GM19193 (cell line): ENCODE data around the gene PLEKHA1.

Experiments used
- POLR2A ChIP-seq: IDR thresholded peaks from 4 replicates; pipeline ENCODE4 v1.6.1; 2011; ENCODE audit not compliant: insufficient read depth, insufficient read length; ENCODE audit errors: extremely low read depth

PLEKHA1 gene

DNA sequence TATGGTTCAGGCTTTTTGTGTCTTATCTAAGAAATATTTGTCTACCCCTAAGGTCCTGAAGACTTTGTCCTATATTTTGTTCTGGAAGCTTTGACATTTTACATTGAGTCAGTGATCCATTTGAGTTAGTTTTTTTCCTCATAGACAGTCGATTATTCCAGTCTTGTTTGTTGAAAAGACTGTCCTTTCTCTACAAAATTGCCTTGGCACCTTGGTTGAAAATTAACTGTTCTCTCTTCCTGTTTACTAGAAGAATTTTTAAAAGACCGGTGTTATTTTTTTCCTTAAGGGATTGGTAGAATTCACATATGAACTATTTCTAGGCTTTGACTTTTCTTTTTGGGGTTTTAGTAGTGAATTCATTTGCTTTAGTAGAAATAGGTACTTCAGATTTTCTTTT lies 12.0 kb downstream of the PLEKHA1 start:
- no peak for TF ChIP-seq POLR2A

DNA sequence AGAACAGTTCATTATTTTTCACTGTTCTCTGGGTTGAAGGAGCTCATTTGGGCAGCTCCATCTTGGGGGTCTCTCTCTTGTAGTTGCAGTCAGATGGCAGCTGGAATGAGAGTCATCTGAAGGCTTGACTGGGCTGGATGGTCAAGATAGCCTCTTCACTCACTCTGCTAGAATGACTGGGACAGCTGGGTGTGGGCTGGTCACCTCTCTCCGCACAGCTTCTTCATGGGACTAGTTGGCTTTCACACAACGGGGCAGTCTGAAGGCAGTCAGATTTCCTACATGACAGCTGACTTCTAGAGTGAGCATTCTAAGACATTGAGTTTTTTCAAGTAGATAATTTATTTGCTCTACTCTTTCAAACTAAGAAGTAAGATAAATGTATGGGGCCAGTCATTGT lies 13.1 kb downstream of the PLEKHA1 start:
- no peak for TF ChIP-seq POLR2A

DNA sequence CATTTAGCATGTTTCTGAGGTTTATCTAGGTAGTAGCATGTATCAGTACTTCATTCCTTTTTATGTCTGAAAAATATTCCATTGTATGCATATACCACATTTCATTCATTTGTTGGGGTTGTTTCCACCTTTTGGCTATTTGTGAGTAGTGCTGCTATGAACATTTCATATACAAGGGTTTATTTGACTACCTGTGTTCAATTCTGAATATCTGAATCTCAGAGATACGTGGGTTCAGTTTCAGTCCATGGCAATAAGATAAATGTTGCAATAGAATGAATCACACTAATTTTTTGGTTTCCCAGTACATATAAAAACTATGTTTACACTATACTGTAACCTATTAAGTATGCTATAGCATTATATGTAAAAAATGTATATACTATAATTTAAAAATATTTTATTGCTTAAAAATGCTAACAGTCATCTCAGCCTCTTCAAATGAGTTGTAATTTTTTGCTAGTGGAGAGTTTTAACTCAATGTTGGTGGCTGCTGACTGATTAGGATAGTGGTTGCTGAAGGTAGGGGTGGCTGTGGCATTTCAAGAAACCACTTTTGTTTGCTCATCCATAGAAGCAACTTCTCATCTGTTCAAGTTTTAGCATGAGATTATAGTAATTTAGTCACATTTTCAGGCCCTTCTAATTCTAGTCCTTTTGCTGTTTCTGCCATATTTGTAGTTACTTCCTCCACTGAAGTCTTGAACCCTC lies 13.9 kb downstream of the PLEKHA1 start:
- TF ChIP-seq POLR2A = no peak

DNA sequence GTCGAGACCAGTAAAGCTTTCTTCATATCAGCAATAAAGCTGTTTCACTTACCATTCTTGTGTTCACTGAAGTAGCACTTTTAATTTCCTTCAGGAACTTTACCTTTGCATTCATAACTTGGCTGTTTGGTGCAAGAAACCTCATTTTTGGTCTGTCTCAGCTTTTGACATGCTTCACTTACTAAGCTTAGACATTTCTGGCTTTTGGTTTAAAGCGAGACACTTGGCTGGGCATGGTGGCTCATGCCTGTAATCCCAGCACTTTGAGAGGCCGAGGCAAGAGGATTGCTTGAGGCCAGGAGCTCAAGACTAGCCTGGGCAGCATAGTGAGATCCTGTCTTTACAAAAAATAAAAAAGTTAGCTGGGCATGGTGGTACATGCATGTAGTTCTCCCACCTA lies 15.8 kb downstream of the PLEKHA1 start:
- no peak for TF ChIP-seq POLR2A

DNA sequence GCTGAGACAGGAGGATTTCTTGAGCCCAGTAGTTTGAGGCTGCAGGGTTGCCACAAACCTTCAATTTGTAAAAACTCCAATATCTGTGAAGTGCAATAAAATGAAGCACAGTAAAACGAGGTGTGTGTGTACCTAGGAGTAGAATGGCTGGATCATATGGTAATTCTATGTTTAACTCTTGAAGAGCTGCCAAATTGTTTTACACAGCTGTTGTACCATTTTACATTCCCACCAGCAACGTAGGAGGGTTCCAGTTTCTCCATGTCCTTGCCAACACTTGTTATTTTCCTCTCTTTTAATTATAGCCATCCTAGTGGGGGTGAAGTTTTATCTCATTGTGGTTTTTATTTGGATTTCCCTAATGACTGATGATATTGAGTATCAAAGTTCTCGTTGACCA lies 16.2 kb downstream of the PLEKHA1 start:
- TF ChIP-seq POLR2A = no peak

DNA sequence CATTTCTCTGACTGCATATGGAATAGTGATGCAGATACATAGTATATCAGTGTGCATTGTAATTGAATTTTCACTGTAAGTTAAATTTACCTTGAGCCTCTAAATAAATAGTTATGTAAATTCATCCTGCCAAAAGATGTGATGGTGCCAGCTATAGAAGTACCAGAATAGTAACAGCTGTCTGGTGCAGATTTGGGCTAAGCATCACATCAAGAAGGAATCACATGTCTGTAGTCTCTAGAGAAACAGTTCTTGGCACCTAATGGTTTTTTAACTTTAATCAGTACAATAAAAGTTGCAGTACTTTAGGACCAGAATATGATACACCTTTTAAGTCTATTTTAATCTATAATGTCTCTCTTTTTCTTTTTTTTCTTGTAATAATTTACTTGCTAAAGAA lies 17.4 kb downstream of the PLEKHA1 start:
- TF ChIP-seq POLR2A = no peak

DNA sequence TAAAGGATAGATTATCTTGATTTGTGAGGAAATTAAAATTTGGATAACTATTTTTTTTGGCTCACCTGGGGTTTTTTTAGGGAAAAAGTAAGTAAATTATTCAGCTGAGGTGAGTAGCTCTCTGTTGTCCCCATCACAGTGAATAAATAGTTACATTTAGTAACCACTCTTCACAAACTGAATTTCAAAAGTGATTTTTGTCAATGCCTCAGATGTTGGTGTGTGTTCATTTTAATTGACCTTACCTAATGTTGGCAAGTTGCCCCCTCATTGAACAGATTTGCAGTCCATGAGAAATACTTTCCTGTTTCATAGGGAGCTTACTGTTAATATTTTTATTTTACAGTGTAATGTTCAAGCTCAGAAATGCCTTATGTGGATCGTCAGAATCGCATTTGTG lies 18.3 kb downstream of the PLEKHA1 start:
- no peak for TF ChIP-seq POLR2A

DNA sequence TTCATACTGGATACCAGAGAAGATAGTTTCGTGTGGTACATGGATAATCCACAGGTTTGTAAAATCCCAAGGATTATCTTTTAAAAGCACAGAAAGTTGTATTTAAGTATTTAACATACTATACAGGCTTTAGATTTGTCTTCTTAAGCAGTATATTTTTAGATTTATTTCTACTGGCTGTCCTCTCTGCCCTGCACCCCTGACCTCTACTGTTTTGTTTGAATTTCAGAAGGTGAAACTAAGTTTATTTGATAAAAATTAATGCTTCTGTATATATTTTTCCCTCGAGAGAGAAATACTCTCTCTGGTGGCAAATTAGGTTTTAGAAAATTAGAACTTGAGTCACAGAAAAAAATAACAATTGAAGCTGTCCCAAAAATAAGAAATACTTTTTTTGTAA lies 18.8 kb downstream of the PLEKHA1 start:
- no peak for TF ChIP-seq POLR2A

DNA sequence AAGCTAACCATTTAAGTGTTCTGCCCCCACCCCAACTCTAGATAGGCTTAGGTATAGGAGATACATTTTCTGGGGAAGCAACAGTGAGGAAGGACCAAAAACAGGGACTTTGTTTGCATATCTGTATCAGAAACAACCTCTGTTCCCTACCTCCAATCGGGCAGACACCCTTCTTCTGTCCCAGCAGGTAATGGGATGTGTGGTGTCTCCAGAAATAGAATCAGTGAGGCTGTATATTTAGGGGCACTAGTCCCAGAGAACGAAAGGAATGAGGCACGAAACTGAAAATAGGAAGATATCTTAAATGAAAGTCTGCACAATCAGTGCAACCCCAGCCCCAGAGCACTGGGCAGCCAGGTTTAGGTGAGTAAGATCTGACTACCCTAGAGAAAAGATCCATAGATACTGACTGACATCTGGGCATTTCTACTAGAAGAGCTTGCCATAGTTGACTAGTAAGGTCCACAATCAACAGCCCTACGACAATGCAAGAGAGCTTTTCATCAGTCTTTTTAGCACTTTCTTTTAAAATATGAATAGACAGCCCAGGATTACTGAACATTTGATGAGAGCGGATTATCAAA lies 28.1 kb downstream of the PLEKHA1 start:
- no peak for TF ChIP-seq POLR2A

DNA sequence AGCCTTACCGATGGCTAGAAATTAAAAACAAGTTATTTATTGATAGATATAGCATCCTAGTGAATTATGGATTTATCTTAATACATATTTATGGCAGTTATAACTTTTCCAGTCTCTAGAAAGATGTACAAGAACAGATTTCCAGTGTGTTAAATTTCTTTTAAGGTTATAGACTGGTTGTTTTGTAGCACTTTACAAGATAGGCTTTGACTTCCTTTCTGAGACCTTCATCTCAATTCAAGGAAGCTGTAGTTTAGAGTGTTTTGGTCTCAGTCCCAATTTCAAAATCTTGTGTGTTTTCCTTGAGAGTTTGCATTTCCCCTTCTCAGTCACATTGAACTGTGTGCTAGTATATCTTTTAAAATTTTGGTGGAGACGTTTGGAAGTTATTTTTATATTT lies 30.1 kb downstream of the PLEKHA1 start:
- TF ChIP-seq POLR2A = no peak

DNA sequence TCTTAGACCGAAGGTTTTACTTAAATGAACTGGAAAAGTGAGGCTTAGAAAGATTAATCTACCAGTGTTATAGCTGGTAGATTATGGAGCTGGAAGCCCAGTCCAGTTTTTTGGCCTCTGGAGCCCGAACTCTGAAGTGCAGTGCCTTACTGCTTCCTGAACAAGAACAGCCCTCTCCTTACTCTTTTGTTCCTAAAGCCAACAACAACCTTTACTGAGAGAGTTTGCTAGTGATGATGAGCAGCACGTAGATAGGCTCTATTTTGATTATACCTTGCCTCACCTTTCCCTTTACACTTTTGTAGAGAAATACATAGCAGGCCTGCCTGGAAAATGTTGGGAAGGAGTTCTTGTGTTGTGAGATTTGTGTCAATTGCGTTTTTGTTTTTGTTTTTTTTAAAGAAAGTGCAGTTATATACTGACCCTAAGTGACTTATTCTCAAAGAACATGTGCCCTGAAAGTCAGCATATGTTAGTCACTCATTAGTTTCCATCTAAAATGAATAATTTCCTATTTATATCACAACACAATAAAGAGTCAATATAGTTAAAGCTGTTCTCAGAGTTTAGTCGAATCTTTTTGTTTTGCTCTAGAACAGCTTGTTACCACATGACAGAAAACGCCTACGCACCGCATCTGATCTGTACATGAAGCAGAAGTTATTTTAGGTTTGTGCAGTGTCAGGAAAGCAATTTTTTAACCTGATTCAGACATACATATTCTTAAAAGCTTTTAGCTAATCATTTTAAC lies 33.0 kb downstream of the PLEKHA1 start:
- no peak for TF ChIP-seq POLR2A

DNA sequence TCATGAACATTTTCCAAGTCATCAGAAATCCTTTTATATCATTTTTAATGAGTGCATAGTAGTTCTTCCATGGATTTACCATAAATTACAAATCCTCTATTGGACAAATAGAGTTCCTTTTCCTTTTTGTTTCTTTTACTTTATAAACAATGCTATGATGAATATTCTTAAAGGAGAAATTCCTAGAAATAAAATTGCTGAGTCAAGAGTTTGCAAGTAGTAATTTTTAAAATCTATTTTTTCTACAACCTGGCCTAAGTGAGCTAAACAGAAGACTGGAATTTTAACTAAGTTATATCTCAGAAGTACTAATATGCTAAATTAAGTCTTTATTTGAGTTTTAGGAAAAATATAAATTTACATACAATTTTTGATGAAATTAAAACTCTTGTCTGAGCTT lies 38.8 kb downstream of the PLEKHA1 start:
- no peak for TF ChIP-seq POLR2A

DNA sequence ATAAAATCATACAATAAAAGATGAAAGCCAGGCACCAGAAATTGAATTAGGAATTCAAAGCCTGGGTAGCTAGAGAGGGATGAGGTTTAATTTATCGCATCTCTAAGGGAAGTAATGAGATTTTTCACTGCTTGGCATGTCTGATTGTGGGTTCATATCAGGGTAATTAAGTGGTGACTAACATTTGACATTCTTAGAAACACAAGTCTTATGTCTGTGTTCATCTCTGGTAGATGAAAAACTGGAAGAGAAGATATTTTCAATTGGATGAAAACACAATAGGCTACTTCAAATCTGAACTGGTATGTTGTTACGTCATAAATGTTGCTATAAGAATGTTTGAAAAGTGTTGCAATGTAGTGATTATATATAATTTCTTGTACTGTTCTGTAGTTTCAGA lies 43.2 kb downstream of the PLEKHA1 start:
- TF ChIP-seq POLR2A = no peak

DNA sequence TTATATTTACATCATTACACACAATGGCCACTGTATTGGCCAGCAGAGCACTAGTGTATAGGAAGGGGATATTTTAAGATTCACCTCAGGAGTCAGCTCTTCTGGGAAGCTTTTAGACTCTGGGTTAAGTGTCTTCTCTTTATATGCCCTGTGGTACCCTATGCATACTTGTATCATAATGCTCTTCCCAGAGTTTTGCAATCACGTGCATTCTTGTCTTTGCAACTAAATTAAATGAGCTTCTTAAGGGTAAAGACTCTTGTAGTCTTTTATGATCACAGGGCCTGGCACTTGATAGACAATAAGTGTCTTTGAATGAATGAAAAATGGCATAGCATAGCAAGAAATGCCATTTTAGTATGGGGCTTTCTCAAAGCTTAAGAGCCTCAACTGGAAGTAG lies 44.5 kb downstream of the PLEKHA1 start:
- no peak for TF ChIP-seq POLR2A

DNA sequence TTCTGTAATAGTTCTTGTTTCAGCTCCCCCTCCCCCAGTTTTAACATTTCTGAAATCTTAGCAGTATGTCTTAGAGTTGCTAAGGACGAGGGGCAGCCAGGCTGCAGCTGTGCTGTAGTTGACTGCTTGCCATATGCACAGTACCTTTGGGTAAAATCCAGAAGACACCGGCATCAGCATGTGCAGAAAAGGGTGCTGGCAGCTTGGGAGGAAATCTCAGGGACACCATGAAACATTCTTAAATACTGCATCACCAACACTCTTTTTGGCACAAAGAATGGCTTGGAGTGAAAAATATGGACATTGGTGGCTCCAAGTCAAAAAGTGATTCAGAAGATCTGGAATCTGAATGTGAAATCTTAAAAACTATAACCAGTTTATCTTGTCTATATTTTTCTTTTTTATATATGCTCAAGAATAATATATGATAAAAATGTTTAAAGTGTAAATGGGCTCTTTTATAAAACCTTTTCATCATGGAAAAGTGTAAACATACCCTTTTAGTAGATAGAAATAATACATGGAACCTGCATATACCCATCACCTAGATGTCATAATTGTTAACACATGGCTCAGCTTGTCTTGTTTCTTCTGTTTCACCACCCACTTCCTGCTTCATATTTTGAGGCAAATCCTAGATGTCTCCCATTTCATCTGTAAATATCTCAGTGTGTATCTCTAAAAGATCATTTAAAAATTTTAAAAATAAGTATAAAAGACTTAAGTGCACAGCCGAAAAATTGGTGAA lies 45.5 kb downstream of the PLEKHA1 start:
- TF ChIP-seq POLR2A = no peak
